Measurements from ENCODE around the gene RAB25.
A peak's percentile ranks its signal among the peaks of the same experiment; 100 is the strongest.
"Not testable (repeated sequence)": the region's sequence is repeated elsewhere in the genome, so short reads cannot be mapped to it uniquely, and the experiment has no call there.

Gene RAB25

GRCh38 chr1:156055281-156056048 lies 5.5 kb upstream of the RAB25 start:
- no peak for DNase-seq

GRCh38 chr1:156056326-156056849 lies 4.6 kb upstream of the RAB25 start:
- DNase-seq: no peak

GRCh38 chr1:156062189-156062588 lies 1.2 kb downstream of the RAB25 start:
- DNase-seq: no peak

GRCh38 chr1:156063997-156064285 lies 3.0 kb downstream of the RAB25 start:
- DNase-seq: no peak

GRCh38 chr1:156064615-156065014 lies 3.7 kb downstream of the RAB25 start:
- peak; percentile 11 for DNase-seq

- peak; percentile 22 for DNase-seq
Observed at GRCh38 chr1:156065212-156065611, 4.3 kb downstream of the RAB25 start.

- DNase-seq: no peak
Observed at GRCh38 chr1:156065871-156066270, 4.9 kb downstream of the RAB25 start.

- no peak for DNase-seq
Observed at GRCh38 chr1:156067262-156067661, 6.3 kb downstream of the RAB25 start.

GRCh38 chr1:156069490-156070455 lies 8.8 kb downstream of the RAB25 start:
- DNase-seq: no peak

- no peak for DNase-seq
Observed at GRCh38 chr1:156070548-156070947, 9.6 kb downstream of the RAB25 start.

GRCh38 chr1:156071332-156071816 lies 10.4 kb downstream of the RAB25 start:
- DNase-seq: not testable (repeated sequence)

- DNase-seq: no peak
Observed at GRCh38 chr1:156072251-156072650, 11.3 kb downstream of the RAB25 start.

- DNase-seq: no peak
Observed at GRCh38 chr1:156073110-156073687, 12.2 kb downstream of the RAB25 start.

- DNase-seq: no peak
Observed at GRCh38 chr1:156073740-156074139, 12.8 kb downstream of the RAB25 start.

GRCh38 chr1:156074661-156075060 lies 13.7 kb downstream of the RAB25 start:
- DNase-seq: no peak

- DNase-seq: no peak
Observed at GRCh38 chr1:156075162-156075561, 14.2 kb downstream of the RAB25 start.

- no peak for DNase-seq
Observed at GRCh38 chr1:156075775-156076204, 14.8 kb downstream of the RAB25 start.

- DNase-seq: no peak
Observed at GRCh38 chr1:156076609-156077429, 15.9 kb downstream of the RAB25 start.

GRCh38 chr1:156077430-156077760 lies 16.4 kb downstream of the RAB25 start:
- no peak for DNase-seq

GRCh38 chr1:156078728-156079127 lies 17.8 kb downstream of the RAB25 start:
- no peak for DNase-seq

GRCh38 chr1:156079762-156080161 lies 18.8 kb downstream of the RAB25 start:
- DNase-seq: no peak

- no peak for DNase-seq
Observed at GRCh38 chr1:156080241-156080862, 19.4 kb downstream of the RAB25 start.

All from activated CD4-positive, alpha-beta T cell treated with anti-CD3 and anti-CD28 coated beads, Interleukin-2, Interleukin-6, amounts not matched to agents 100 ng/mL and 50 ng/mL, durations not matched to agents 16 hours and 8 hours (primary cell).